Retinal pigment epithelial cell (primary cell): ENCODE results near the gene KMT5B.

Experiments
- DNase-seq: peaks from one replicate; pipeline ENCODE4 v3.0.0-alpha.2; 2010; ENCODE audit warnings: low read depth
- H3K4me3 ChIP-seq: 2 replicates; pipeline ENCODE4 v1.5.1; 2011; ENCODE audit warnings: mild to moderate bottlenecking, low read length, control low read depth, moderate library complexity
- CTCF ChIP-seq: conservative IDR thresholded peaks from 2 replicates; pipeline ENCODE4 v1.5.1; 2011; ENCODE audit warnings: low read depth, low read length, control low read depth, inconsistent platforms

The KMT5B gene

GRCh38 chr11:68194675-68195294 lies 18.3 kb downstream of the KMT5B start:
- DNase-seq = no peak
- no peak overlapping the region for H3K4me3 ChIP-seq
- no peak for TF ChIP-seq CTCF

GRCh38 chr11:68193018-68193417 lies 20.1 kb downstream of the KMT5B start:
- TF ChIP-seq CTCF = no peak
- no peak for DNase-seq
- H3K4me3 ChIP-seq = no peak overlapping the region

GRCh38 chr11:68191661-68192579 lies 21.2 kb downstream of the KMT5B start:
- no peak for TF ChIP-seq CTCF

GRCh38 chr11:68189888-68190287 lies 23.2 kb downstream of the KMT5B start:
- no peak for TF ChIP-seq CTCF
- no peak overlapping the region for H3K4me3 ChIP-seq
- no peak for DNase-seq

More at GRCh38 chr11:68191661-68192579, 21.2 kb downstream of the KMT5B start:
- DNase-seq = no peak
- H3K4me3 ChIP-seq = no peak overlapping the region

GRCh38 chr11:68189082-68189481 lies 24.0 kb downstream of the KMT5B start:
- no peak for DNase-seq
- no peak overlapping the region for H3K4me3 ChIP-seq
- no peak for TF ChIP-seq CTCF

- H3K4me3 ChIP-seq = no peak overlapping the region
- no peak for DNase-seq
- TF ChIP-seq CTCF = no peak
Measured at GRCh38 chr11:68186061-68186460, 27.0 kb downstream of the KMT5B start.
